ENCODE data around the gene GRK5. TPM values are rescaled to one million over a fixed set of nuclear protein-coding genes. Genes with fewer than 3 reads are reported as not detected.

GRK5 gene
- total RNA-seq, 6 experiments from 2014 or later: 5.9 to 11.5 (median 7.9) TPM

- ATAC-seq: no peak
- no peak overlapping the region for H3K4me3 ChIP-seq
- TF ChIP-seq POLR2A (IDR thresholded peaks at IDR 0.05) (no peak), CTCF (IDR thresholded peaks at IDR 0.05) (no peak)
- H3K4me1 ChIP-seq: peaks cover 0 to 3% (median 0%) of the 10 kb centered on the region in 4 donors
- H3K27ac ChIP-seq: no peak overlapping the region
- DNase-seq: no peak
- H3K9me3 ChIP-seq: no peaks in the 10 kb centered on the region
- intact Hi-C loops (cut with DNase I): no loop called here
- 100% methylated on average over 1 of the region's 11 CpGs for WGBS (ENCODE audit: insufficient coverage, low coverage, low lambda C conversion rate, missing lambda C conversion rate)
- H3K27me3 ChIP-seq: no peaks in the 10 kb centered on the region
- H3K36me3 ChIP-seq: no peaks in the 10 kb centered on the region
These were observed 186.1 kb downstream of the GRK5 start for GRCh38 chr10:119393421-119393820.

DNA sequence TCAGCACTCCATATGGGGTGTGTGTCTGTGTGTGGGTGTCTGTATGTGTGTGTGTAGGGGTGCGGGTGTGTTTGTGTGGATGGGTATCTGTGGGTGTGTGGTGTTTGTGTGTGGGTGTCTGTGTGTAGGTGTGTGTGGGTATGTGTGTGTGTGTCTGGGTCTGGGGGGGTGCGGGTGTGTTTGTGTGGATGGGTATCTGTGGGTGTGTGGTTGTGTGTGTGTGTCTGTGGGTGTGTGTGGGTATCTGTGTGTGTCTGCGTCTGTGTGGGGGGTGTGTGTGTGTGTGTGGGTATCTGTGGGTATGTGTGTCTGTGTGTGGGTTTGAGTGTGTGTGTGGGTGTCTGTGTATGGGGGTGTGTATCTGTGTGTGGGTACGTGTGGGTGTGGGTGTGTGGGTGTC, 186.5 kb downstream of the GRK5 start:
- intact Hi-C loops (cut with DNase I): no loop called here
- no peak overlapping the region for H3K27ac ChIP-seq

DNA sequence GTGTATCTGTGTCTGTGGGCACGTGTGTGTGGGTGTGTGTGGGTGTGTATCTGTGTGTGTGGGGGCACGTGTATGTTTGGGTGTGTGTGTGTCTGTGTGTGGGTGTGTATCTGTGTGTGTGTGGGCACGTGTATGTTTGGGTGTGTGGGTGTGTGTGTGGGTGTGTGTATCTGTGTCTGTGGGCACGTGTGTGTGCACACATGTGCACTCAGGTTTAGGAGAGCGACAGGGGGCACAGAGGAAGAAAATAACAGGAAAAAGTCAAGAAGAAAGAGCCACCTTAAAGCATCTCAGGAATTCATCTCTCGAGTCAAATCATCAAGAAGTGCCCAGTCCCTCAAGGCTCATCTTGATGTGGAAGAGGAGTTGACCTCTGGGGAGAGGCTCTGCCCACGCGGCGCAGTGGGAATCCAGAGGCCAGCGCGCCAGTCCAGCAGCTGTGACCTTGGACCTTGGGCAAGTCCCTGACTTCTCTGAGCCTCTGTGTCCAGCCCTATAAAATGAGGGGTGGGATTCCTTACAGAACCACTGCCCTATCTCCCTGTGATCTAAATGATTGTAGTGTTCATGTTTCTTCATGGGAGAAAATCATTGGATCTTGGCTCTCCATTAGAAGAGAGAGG, 187.4 kb downstream of the GRK5 start:
- ATAC-seq (no peak), DNase-seq (no peak)
- Histone ChIP-seq H3K4me1 (peaks cover 0 to 3% (median 0%) of the 10 kb centered on the region in 4 donors), H3K9me3 (no peaks in the 10 kb centered on the region), H3K4me3 (no peak overlapping the region), H3K27me3 (no peaks in the 10 kb centered on the region), H3K27ac (peak overlapping the region in 2 of 3 donors; percentile 33 to 50), H3K36me3 (no peaks in the 10 kb centered on the region)
- TF ChIP-seq POLR2A (IDR thresholded peaks at IDR 0.05): no peak
- no peak for TF ChIP-seq CTCF (IDR thresholded peaks at IDR 0.05)
- WGBS (ENCODE audit: insufficient coverage, low coverage, low lambda C conversion rate, missing lambda C conversion rate): 67% methylated on average over 1 of the region's 11 CpGs
- intact Hi-C loops (cut with DNase I): no loop called here

More for the DNA sequence above, 186.5 kb downstream of the GRK5 start:
- Histone ChIP-seq H3K36me3 (no peaks in the 10 kb centered on the region), H3K9me3 (no peaks in the 10 kb centered on the region), H3K27me3 (no peaks in the 10 kb centered on the region), H3K4me3 (no peak overlapping the region), H3K4me1 (peaks cover 0 to 3% (median 0%) of the 10 kb centered on the region in 4 donors)
- TF ChIP-seq CTCF (IDR thresholded peaks at IDR 0.05) (no peak), POLR2A (IDR thresholded peaks at IDR 0.05) (no peak)
- DNase-seq (no peak), ATAC-seq (no peak)
- 87% methylated on average over 4 of the region's 4 CpGs for WGBS (ENCODE audit: insufficient coverage, low coverage, low lambda C conversion rate, missing lambda C conversion rate)

DNA sequence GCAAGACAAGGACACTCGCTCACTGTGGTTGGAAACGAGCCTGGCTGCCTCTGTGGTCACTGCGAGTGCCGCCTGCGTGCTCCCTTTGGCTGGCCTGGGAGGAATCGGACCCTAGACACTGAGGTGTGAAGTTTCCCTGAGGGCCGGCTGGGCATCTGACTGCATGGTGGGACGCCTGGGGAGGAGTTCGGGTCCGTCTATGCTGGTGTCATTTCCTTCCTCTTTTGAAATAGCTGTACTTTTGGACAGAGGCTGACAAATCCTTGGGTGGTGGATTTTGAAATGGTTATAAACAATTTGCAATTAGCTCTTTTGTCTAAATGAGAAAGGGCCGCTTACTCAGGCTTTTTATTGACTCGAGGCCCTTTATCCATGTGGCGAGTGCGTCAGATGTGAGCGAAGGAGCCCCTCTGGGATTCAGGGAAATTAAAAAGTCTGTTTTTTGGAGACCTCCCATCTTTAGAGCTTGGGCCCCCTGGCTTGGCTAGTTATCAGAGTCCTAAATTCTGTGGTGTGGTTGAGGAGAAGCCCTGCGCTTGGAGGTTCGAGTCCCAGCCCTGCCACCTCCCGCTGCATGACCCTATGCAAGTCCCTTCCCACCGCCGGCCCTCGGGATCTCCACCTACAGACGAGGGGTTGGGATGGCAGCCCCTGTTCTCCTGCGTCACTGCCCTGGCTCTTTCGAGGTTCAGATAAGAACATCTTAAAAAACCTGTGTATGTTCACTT, 188.1 kb downstream of the GRK5 start:
- peak; percentile 46 to 79 (median 64) for ATAC-seq
- H3K4me1 ChIP-seq: peaks cover 0 to 3% (median 0%) of the 10 kb centered on the region in 4 donors
- peak overlapping the region in 2 of 3 donors; percentile 33 to 50 for H3K27ac ChIP-seq
- intact Hi-C loops (cut with DNase I): no loop called here
- 69% methylated on average over 14 of the region's 24 CpGs for whole genome bisulfite sequencing (ENCODE audit: insufficient coverage, low coverage, low lambda C conversion rate, missing lambda C conversion rate)
- no peaks in the 10 kb centered on the region for H3K36me3 ChIP-seq
- DNase-seq: peak in 2 of 3 donors; percentile 44 to 67
- no peaks in the 10 kb centered on the region for H3K27me3 ChIP-seq
- H3K4me3 ChIP-seq: no peak overlapping the region
- H3K9me3 ChIP-seq: no peaks in the 10 kb centered on the region
- TF ChIP-seq POLR2A (IDR thresholded peaks at IDR 0.05) (no peak), CTCF (IDR thresholded peaks at IDR 0.05) (no peak)

All from right lobe of liver (tissue), 6 donors.